H1 (cell line): ENCODE results near the gene CBR4. TPM values are rescaled to one million over a fixed set of nuclear protein-coding genes. Genes with fewer than 3 reads are reported as not detected.

Experiments used
- CTCF ChIA-PET: fragments of 300-600 bp; sonication (Branson Sonifier 250); formaldehyde crosslinking; loops from one replicate; lab custom pipeline; 2021; ENCODE audit not compliant: partially characterized antibody; lab: Charles Lee
- POLR2A ChIA-PET: fragments of 300-600 bp; sonication (Branson Sonifier 250); formaldehyde crosslinking; loops from one replicate; lab custom pipeline; 2021; ENCODE audit warnings: inconsistent platforms; ENCODE audit not compliant: partially characterized antibody; lab: Charles Lee
- DNase-seq, 2 experiments: peaks; one replicate each; pipeline versions ENCODE4 v3.0.0 to v3.0.0-alpha.2; 2010 to 2022; ENCODE audit warnings: low spot score in 2 of 2, low read depth in 1 of 2, mixed read lengths in 1 of 2
- FAIRE-seq: peaks from 2 replicates; lab custom pipeline; 2011; peaks lifted over from hg19 to GRCh38; lab: Jason Lieb, UNC
- H2AFZ ChIP-seq: 2 replicates; pipeline ENCODE4 v1.8.1; 2012; ENCODE audit warnings: low read length, inconsistent platforms
- H2AK5ac ChIP-seq: 2 replicates; pipeline ENCODE4 v1.6.1; 2013; ENCODE audit warnings: low read depth, low read length
- H2BK120ac ChIP-seq: replicated peaks from 2 replicates; pipeline ENCODE3; 2013; ENCODE audit warnings: low read depth, low read length, inconsistent platforms
- H2BK12ac ChIP-seq: 2 replicates; pipeline ENCODE4 v1.6.1; 2013; ENCODE audit warnings: low read depth, low read length
- H2BK15ac ChIP-seq: 2 replicates; pipeline ENCODE4 v1.6.1; 2013; ENCODE audit warnings: low read length
- H2BK20ac ChIP-seq: 2 replicates; pipeline ENCODE4 v1.6.1; 2013; ENCODE audit warnings: low read length
- H2BK5ac ChIP-seq: 2 replicates; pipeline ENCODE4 v1.6.1; 2013; ENCODE audit warnings: low read depth, low read length
- H3K14ac ChIP-seq: 2 replicates; pipeline ENCODE4 v1.6.1; 2013; ENCODE audit warnings: inconsistent platforms; ENCODE audit not compliant: insufficient read length
- H3K18ac ChIP-seq: 2 replicates; pipeline ENCODE4 v1.6.1; 2013; ENCODE audit warnings: low read length; ENCODE audit errors: extremely low read depth
- H3K23ac ChIP-seq: 2 replicates; pipeline ENCODE4 v1.6.1; 2013; ENCODE audit warnings: inconsistent platforms; ENCODE audit not compliant: insufficient read length
- H3K23me2 ChIP-seq: 2 replicates; pipeline ENCODE4 v1.6.1; 2013; ENCODE audit warnings: low read depth, low read length
- H3K27ac ChIP-seq: 2 replicates; pipeline ENCODE4 v1.6.1; 2011; ENCODE audit warnings: low read depth, low read length, inconsistent platforms
- H3K27me3 ChIP-seq, 4 experiments: replicated peaks in 1 of 4; 1 replicate in 1 of 4; 2 replicates in 3 of 4; pipeline versions ENCODE4 v1.6.1 to v1.8.1; 2011 to 2013; ENCODE audit warnings: low read length in 3 of 4, mild to moderate bottlenecking in 3 of 4, inconsistent platforms in 2 of 4, mixed read lengths in 2 of 4, moderate library complexity in 1 of 4; ENCODE audit not compliant: control insufficient read depth in 3 of 4, insufficient read depth in 3 of 4; ENCODE audit errors: extremely low read depth in 1 of 4
- H3K36me3 ChIP-seq, 4 experiments: 2 replicates each; pipeline versions ENCODE4 v1.6.1 to v1.8.1; 2011 to 2013; ENCODE audit warnings: mild to moderate bottlenecking in 4 of 4, low read length in 3 of 4, moderate library complexity in 2 of 4, control low read depth in 1 of 4, inconsistent platforms in 1 of 4; ENCODE audit not compliant: insufficient read depth in 4 of 4, control insufficient read depth in 2 of 4
- H3K4ac ChIP-seq: replicated peaks from 2 replicates; pipeline ENCODE3; 2013; ENCODE audit warnings: low read length, low read depth, mixed read lengths, inconsistent platforms; ENCODE audit not compliant: insufficient read length
- H3K4me1 ChIP-seq, 4 experiments: replicated peaks in 1 of 4; 1 replicate in 1 of 4; 2 replicates in 3 of 4; pipeline versions ENCODE4 v1.6.1 to v1.8.1; 2011 to 2013; ENCODE audit warnings: low read length in 3 of 4, inconsistent platforms in 2 of 4, mixed read lengths in 1 of 4; ENCODE audit not compliant: insufficient read depth in 4 of 4, control insufficient read depth in 3 of 4
- H3K4me2 ChIP-seq, 2 experiments: 2 replicates each; pipeline versions ENCODE4 v1.6.1 to v1.8.1; 2011 to 2013; ENCODE audit warnings: low read depth in 2 of 2, low read length in 2 of 2, control low read depth in 1 of 2, inconsistent platforms in 1 of 2, mild to moderate bottlenecking in 1 of 2; ENCODE audit not compliant: insufficient read depth in 1 of 2
- H3K4me3 ChIP-seq, 4 experiments: fragments of 200-600, 300-600 bp in 1 of 4; sonication (generic), shearing (Covaris generic), sonication (Bioruptor Twin) in 1 of 4; 2 replicates each; pipeline versions ENCODE4 v1.5.1 to v1.8.1; 2011 to 2016; ENCODE audit warnings: low read length in 4 of 4, low read depth in 3 of 4, control low read depth in 2 of 4, inconsistent platforms in 2 of 4, mild to moderate bottlenecking in 2 of 4, mixed read lengths in 1 of 4, moderate library complexity in 1 of 4; ENCODE audit not compliant: insufficient read depth in 2 of 4; ENCODE audit errors: extremely low read depth in 1 of 4
- H3K56ac ChIP-seq: replicated peaks from 2 replicates; pipeline ENCODE3; 2013; ENCODE audit warnings: low read depth, mild to moderate bottlenecking, mixed read lengths, low read length, inconsistent platforms; ENCODE audit not compliant: insufficient read length
- H3K79me1 ChIP-seq: 2 replicates; pipeline ENCODE4 v1.6.1; 2013; ENCODE audit warnings: low read depth, low read length, control low read depth
- H3K79me2 ChIP-seq, 2 experiments: 2 replicates each; pipeline versions ENCODE4 v1.6.1 to v1.8.1; 2012 to 2013; ENCODE audit warnings: low read length in 2 of 2, mild to moderate bottlenecking in 2 of 2, inconsistent platforms in 1 of 2; ENCODE audit not compliant: insufficient read depth in 2 of 2, control insufficient read depth in 1 of 2
- H3K9ac ChIP-seq, 4 experiments: replicated peaks in 1 of 4; 1 replicate in 1 of 4; 2 replicates in 3 of 4; pipeline versions ENCODE4 v1.6.1 to v1.8.1; 2011 to 2013; ENCODE audit warnings: low read depth in 3 of 4, low read length in 3 of 4, control low read depth in 2 of 4, mild to moderate bottlenecking in 2 of 4, moderate library complexity in 2 of 4, inconsistent platforms in 1 of 4; ENCODE audit errors: extremely low read depth in 1 of 4
- H3K9me3 ChIP-seq, 2 experiments: 2 replicates each; pipeline versions ENCODE4 v1.6.1 to v1.8.1; 2012 to 2013; ENCODE audit warnings: mild to moderate bottlenecking in 2 of 2, moderate library complexity in 2 of 2, control low read depth in 1 of 2, inconsistent platforms in 1 of 2, low read depth in 1 of 2, low read length in 1 of 2, mixed read lengths in 1 of 2; ENCODE audit not compliant: insufficient read depth in 2 of 2
- H4K20me1 ChIP-seq, 2 experiments: replicated peaks in 1 of 2; 2 replicates each; pipeline versions ENCODE3 to v1.8.1; 2011 to 2013; ENCODE audit warnings: inconsistent platforms in 2 of 2, low read length in 2 of 2, mild to moderate bottlenecking in 1 of 2; ENCODE audit not compliant: insufficient read depth in 2 of 2, control insufficient read depth in 1 of 2
- H4K5ac ChIP-seq: 2 replicates; pipeline ENCODE4 v1.6.1; 2013; ENCODE audit warnings: low read length, low read depth, mixed read lengths, inconsistent platforms; ENCODE audit not compliant: insufficient read length
- H4K8ac ChIP-seq: 2 replicates; pipeline ENCODE4 v1.8.0; 2013; ENCODE audit warnings: mild to moderate bottlenecking, moderate library complexity, low read length, inconsistent platforms; ENCODE audit not compliant: insufficient read depth; ENCODE audit errors: extremely low read depth
- H4K91ac ChIP-seq: replicated peaks from 2 replicates; pipeline ENCODE3; 2013; ENCODE audit warnings: low read length, mixed read lengths, inconsistent platforms; ENCODE audit not compliant: insufficient read length
- ATF2 ChIP-seq: IDR thresholded peaks from 2 replicates; pipeline ENCODE4 v1.6.1; 2012; ENCODE audit warnings: low read length, inconsistent platforms
- BRCA1 ChIP-seq: IDR thresholded peaks from 2 replicates; pipeline ENCODE4 v1.6.1; 2012; ENCODE audit warnings: low read depth, low read length, improper control_type of control experiment
- CBX8 ChIP-seq: fragments of 300-800, 300-1000 bp; sonication (generic); IDR thresholded peaks from 2 replicates; pipeline ENCODE4 v1.7.1; 2016; ENCODE audit warnings: low read depth, low read length, borderline replicate concordance
- CEBPB ChIP-seq: IDR thresholded peaks from 2 replicates; pipeline ENCODE4 v1.6.1; 2012; ENCODE audit warnings: low read depth, low read length
- CREB1 ChIP-seq: IDR thresholded peaks from 2 replicates; pipeline ENCODE4 v1.6.1; 2012; ENCODE audit warnings: inconsistent platforms
- MAX ChIP-seq: IDR thresholded peaks from 2 replicates; pipeline ENCODE4 v1.6.1; 2012; ENCODE audit warnings: inconsistent platforms
- RAD21 ChIP-seq, 2 experiments: IDR thresholded peaks in 1 of 2; conservative IDR thresholded peaks in 1 of 2; 2 replicates each; pipeline ENCODE4 v1.6.1; 2011; ENCODE audit warnings: low read depth in 2 of 2, low read length in 2 of 2, improper control_type of control experiment in 1 of 2, inconsistent platforms in 1 of 2, mild to moderate bottlenecking in 1 of 2, moderate library complexity in 1 of 2
- RNF2 ChIP-seq: fragments of 200-900, 300-1000 bp; sonication (generic); IDR thresholded peaks from 2 replicates; pipeline ENCODE4 v1.7.1; 2016; ENCODE audit warnings: borderline replicate concordance, low read depth, mild to moderate bottlenecking, antibody characterized with exemption, low read length; ENCODE audit not compliant: poor library complexity, severe bottlenecking; ENCODE audit errors: missing control alignments
- SP1 ChIP-seq: IDR thresholded peaks from 2 replicates; pipeline ENCODE4 v1.6.1; 2011; ENCODE audit warnings: low read depth, low read length
- SP4 ChIP-seq: IDR thresholded peaks from 2 replicates; pipeline ENCODE4 v1.6.1; 2012; ENCODE audit warnings: low read length, inconsistent platforms
- WGBS, 2 experiments: shearing (Covaris generic) in 1 of 2; methylation state at CpG; one replicate each; pipeline versions ENCODE4 v1.1.6 to v1.1.7; 2013 to 2015; ENCODE audit warnings: low lambda C conversion rate in 2 of 2, mixed read lengths in 2 of 2, inconsistent platforms in 1 of 2, low coverage in 1 of 2, missing lambda C conversion rate in 1 of 2; ENCODE audit not compliant: insufficient replicate concordance in 2 of 2, insufficient coverage in 1 of 2, insufficient read length in 1 of 2; ENCODE audit errors: extremely low coverage in 1 of 2, missing lambda C conversion rate in 1 of 2; 5-methylcytosine and 5-hydroxymethylcytosine counted together
- polyA plus RNA-seq, 7 experiments: library from polyadenylated mRNA; depleted of rRNA in 3 of 7; stranded (reverse) in 5 of 7; unstranded in 2 of 7; fragments of >200 nt in 5 of 7; fragments of 200-250 nt in 2 of 7; gene quantifications; 1 replicate in 5 of 7; 2 replicates in 1 of 7; 4 replicates in 1 of 7; pipeline versions ENCODE4 v1.2.1 to v1.2.3, GENCODE V29; 2011 to 2013; ENCODE audit warnings: missing spikeins in 2 of 7, mixed read lengths in 2 of 7
- total RNA-seq: library from RNA; stranded (reverse); fragmentation: NEBNext Ultra II Directional; extraction: Animal tissue kit (Norgen Biotek cat#: 25700); gene quantifications from 2 replicates; pipeline ENCODE4 v1.2.1, GENCODE V29; 2021

Gene CBR4
- total and polyA plus RNA-seq, 2 of the 8 experiments (the other 6 are each of a cell fraction or from before 2014, with no cell fraction given): 8.6 to 29.5 TPM

GRCh38 chr4:169044714-169045447, 34.8 kb upstream of the CBR4 start:
- H3K27me3 ChIP-seq: no peaks in the 10 kb centered on the region
- WGBS, 2 experiments: 97% methylated on average over 5 of the region's 5 CpGs; no CpG with 5 or more reads in 1 of the 2 experiments
- H3K79me1 ChIP-seq: no peaks in the 10 kb centered on the region
- H3K4me1 ChIP-seq: no peaks in the 10 kb centered on the region; a peak in 1 of 7 replicates
- H3K9me3 ChIP-seq: no peaks in the 10 kb centered on the region
- ChIA-PET CTCF (interaction anchor here (0.9 to 2.9 kb wide), 18 partner anchors 9 to 441 kb away, joined by 3 to 18 read pairs (median 4); partner anchors contain the start of gene CBR4), POLR2A (interaction anchor here (1.1 kb wide), 1 partner anchor 25 kb away, joined by 3 read pairs; no protein-coding TSS in a partner anchor)
- H2BK5ac ChIP-seq: no peak overlapping the region
- H3K4me2 ChIP-seq: no peak overlapping the region
- no peaks in the 10 kb centered on the region for H3K23me2 ChIP-seq
- no peak overlapping the region for H3K4me3 ChIP-seq
- H4K20me1 ChIP-seq: no peaks in the 10 kb centered on the region
- H4K91ac ChIP-seq: no peak overlapping the region
- H3K27ac ChIP-seq: no peak overlapping the region
- H2BK20ac ChIP-seq: no peak overlapping the region
- no peak overlapping the region for H2BK120ac ChIP-seq
- FAIRE-seq (no peak), DNase-seq (no peak)
- no peak overlapping the region for H2AK5ac ChIP-seq
- H3K18ac ChIP-seq: no peak overlapping the region
- H3K23ac ChIP-seq: no peak overlapping the region
- no peak overlapping the region for H3K56ac ChIP-seq
- H4K8ac ChIP-seq: no peak overlapping the region
- no peak overlapping the region for H3K9ac ChIP-seq
- H2BK12ac ChIP-seq: no peak overlapping the region
- no peak overlapping the region; the same call in 1 of the 2 replicates for H2AFZ ChIP-seq
- no peak overlapping the region for H2BK15ac ChIP-seq
- no peaks in the 10 kb centered on the region for H3K79me2 ChIP-seq
- H3K14ac ChIP-seq: no peak overlapping the region
- H3K4ac ChIP-seq: no peak overlapping the region
- no peak overlapping the region for H4K5ac ChIP-seq
- H3K36me3 ChIP-seq: no peaks in the 10 kb centered on the region
- no peak for TF ChIP-seq ATF2
- no peak for TF ChIP-seq RAD21 (IDR thresholded peaks at IDR 0.05 in 1 of 2, conservative IDR thresholded peaks at IDR 0.05 in 1 of 2; ENCODE audit: low read depth in 2 of 2, low read length in 2 of 2)
- TF ChIP-seq MAX: no peak
- TF ChIP-seq CEBPB: no peak
- no peak for TF ChIP-seq SP1
- TF ChIP-seq CREB1: no peak
- no peak for TF ChIP-seq BRCA1
- TF ChIP-seq RNF2: no peak
- no peak for TF ChIP-seq SP4
- TF ChIP-seq CBX8: no peak
